GM06990 (cell line): ENCODE measurements around the gene PDLIM4.

Experiments used
- DNase-seq: peaks from one replicate; pipeline ENCODE4 v3.0.0-alpha.2; 2011; ENCODE audit not compliant: insufficient read length; ENCODE audit errors: extremely low read depth
- H3K27me3 ChIP-seq: replicated peaks from 2 replicates; pipeline ENCODE4 v1.6.0; 2011; ENCODE audit warnings: low read length; ENCODE audit not compliant: control insufficient read depth, insufficient read depth
- H3K36me3 ChIP-seq: 2 replicates; pipeline ENCODE4 v1.5.1; 2011; ENCODE audit warnings: low read length; ENCODE audit not compliant: control insufficient read depth, insufficient read depth
- H3K4me3 ChIP-seq: replicated peaks from 2 replicates; pipeline ENCODE4 v1.5.1; 2011; ENCODE audit warnings: low read depth, mild to moderate bottlenecking, control low read depth, low read length
- CTCF ChIP-seq: IDR thresholded peaks from 2 replicates; pipeline ENCODE4 v1.5.1; 2011; ENCODE audit warnings: low read length, control low read depth, mild to moderate bottlenecking, inconsistent platforms; ENCODE audit not compliant: insufficient read depth, poor library complexity, severe bottlenecking

The PDLIM4 gene

GRCh38 chr5:132246806-132247205 is 10.7 kb upstream of the PDLIM4 start:
- TF ChIP-seq CTCF, result no peak
- DNase-seq, result no peak
- H3K36me3 ChIP-seq, result no peaks in the 10 kb centered on the region

GRCh38 chr5:132250547-132250946 is 6.9 kb upstream of the PDLIM4 start:
- DNase-seq, result no peak
- TF ChIP-seq CTCF, result no peak

More at GRCh38 chr5:132246806-132247205, 10.7 kb upstream of the PDLIM4 start:
- no peaks in the 10 kb centered on the region for H3K27me3 ChIP-seq
- no peak overlapping the region for H3K4me3 ChIP-seq

GRCh38 chr5:132251220-132251725 is 6.2 kb upstream of the PDLIM4 start:
- Histone ChIP-seq H3K36me3 (no peaks in the 10 kb centered on the region), H3K27me3 (no peaks in the 10 kb centered on the region; the same call in 1 of the 2 replicates), H3K4me3 (no peak overlapping the region)
- DNase-seq, result no peak
- no peak for TF ChIP-seq CTCF

More at GRCh38 chr5:132250547-132250946, 6.9 kb upstream of the PDLIM4 start:
- Histone ChIP-seq H3K36me3 (no peaks in the 10 kb centered on the region), H3K4me3 (no peak overlapping the region), H3K27me3 (no peaks in the 10 kb centered on the region)

- Histone ChIP-seq H3K27me3 (no peaks in the 10 kb centered on the region; the same call in 1 of the 2 replicates), H3K36me3 (no peaks in the 10 kb centered on the region), H3K4me3 (no peak overlapping the region)
- no peak for DNase-seq
- no peak for TF ChIP-seq CTCF
Measured at GRCh38 chr5:132253008-132253441, 4.5 kb upstream of the PDLIM4 start.

- H3K36me3 ChIP-seq, result no peaks in the 10 kb centered on the region
- no peaks in the 10 kb centered on the region; the same call in 1 of the 2 replicates for H3K27me3 ChIP-seq
- DNase-seq, result no peak
- no peak overlapping the region for H3K4me3 ChIP-seq
- no peak for TF ChIP-seq CTCF
Measured at GRCh38 chr5:132253452-132254320, 3.8 kb upstream of the PDLIM4 start.
